Measurements from ENCODE around the gene PCGF3. TPM values are rescaled to one million over a fixed set of nuclear protein-coding genes. Genes with fewer than 3 reads are reported as not detected.

PCGF3 gene
- total RNA-seq, 1 donor from 2014 or later = 35.2 TPM

DNA sequence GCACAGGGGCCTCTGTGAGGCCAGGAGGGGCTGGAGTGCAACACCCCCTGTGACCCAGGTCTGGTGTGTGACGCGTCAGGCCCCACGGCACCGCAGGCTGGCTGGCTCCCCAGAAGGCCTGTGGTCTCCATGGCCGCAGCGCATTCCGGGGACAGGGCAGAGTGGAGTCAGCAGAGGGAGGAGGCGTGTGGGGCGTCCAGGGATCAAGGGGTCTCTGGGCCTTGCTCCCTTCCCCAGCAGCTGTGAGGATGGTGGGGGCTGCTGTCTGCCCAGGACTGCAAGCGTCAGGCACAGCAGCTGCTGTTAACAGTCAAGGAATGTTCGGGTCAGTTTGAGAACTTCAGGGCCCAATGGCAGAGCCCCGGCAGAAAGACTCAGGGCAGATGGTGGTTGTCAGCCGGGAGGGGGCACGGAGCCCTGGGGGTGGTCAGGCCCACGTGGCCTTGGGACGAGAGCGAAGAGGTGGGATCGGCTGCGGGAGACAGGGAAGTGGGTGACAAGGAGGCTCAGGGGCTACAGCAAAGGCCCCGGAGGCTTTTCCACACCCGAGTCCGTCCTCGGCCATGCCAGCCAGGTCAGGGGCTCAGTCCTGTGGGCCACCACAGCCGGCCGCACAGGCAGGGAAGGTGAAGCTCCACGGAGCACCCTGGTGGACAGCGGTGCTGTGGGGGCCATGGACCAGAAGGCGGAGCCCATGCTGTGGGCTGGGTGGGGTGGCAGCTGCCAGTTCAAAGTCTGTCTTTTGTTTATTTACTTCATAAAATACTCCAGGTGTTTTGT is 18.3 kb downstream of the PCGF3 start:
- no peak overlapping the region for H3K4me3 ChIP-seq (ENCODE audit: low read depth, low read length)
- no peak for DNase-seq (ENCODE audit: low read depth)
- TF ChIP-seq, protein P1, sequence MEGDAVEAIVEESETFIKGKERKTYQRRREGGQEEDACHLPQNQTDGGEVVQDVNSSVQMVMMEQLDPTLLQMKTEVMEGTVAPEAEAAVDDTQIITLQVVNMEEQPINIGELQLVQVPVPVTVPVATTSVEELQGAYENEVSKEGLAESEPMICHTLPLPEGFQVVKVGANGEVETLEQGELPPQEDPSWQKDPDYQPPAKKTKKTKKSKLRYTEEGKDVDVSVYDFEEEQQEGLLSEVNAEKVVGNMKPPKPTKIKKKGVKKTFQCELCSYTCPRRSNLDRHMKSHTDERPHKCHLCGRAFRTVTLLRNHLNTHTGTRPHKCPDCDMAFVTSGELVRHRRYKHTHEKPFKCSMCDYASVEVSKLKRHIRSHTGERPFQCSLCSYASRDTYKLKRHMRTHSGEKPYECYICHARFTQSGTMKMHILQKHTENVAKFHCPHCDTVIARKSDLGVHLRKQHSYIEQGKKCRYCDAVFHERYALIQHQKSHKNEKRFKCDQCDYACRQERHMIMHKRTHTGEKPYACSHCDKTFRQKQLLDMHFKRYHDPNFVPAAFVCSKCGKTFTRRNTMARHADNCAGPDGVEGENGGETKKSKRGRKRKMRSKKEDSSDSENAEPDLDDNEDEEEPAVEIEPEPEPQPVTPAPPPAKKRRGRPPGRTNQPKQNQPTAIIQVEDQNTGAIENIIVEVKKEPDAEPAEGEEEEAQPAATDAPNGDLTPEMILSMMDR (conservative IDR thresholded peaks at IDR 0.05; ENCODE audit: low read depth, low read length) = no peak

DNA sequence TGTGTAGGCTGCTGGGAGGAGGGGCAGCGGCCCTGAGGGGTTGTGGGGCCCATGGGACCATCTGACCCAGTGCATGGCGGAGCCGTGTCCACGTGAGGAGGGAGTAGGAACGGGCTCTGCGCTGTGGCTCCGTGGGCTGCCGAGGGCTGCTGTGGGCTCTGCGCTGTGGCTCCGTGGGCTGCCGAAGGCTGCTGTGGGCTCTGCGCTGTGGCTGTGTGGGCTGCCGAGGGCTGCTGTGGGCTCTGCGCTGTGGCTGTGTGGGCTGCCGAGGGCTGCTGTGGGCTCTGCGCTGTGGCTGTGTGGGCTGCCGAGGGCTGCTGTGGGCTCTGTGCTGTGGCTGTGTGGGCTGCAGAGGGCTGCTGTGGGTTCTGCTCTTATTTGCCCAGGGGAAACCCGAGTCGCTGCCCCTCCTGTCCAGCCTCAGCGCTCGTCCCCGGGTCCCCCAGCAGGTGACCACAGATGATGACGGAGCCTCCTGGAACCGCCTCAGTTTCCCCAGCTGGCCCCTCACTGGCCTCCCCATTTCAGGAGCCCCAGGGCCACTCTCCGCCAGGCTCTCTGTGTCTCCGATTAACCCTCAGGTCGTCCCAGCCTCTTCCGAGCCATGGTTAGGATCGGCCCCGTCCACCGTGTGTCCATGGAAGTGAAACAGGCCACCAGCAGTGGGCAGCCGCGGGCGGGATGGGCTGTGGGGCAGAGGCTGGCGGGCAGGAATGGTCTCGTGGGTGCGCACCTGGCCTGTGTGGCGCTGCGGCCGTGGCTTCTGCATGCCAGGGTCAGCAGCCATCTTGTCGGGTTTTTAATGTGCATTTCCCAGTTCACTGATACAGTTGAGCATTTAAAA is 20.0 kb downstream of the PCGF3 start:
- no peak overlapping the region for H3K4me3 ChIP-seq (ENCODE audit: low read depth, low read length)
- DNase-seq (ENCODE audit: low read depth) = no peak
- TF ChIP-seq, protein P1 (conservative IDR thresholded peaks at IDR 0.05; ENCODE audit: low read depth, low read length) = no peak

DNA sequence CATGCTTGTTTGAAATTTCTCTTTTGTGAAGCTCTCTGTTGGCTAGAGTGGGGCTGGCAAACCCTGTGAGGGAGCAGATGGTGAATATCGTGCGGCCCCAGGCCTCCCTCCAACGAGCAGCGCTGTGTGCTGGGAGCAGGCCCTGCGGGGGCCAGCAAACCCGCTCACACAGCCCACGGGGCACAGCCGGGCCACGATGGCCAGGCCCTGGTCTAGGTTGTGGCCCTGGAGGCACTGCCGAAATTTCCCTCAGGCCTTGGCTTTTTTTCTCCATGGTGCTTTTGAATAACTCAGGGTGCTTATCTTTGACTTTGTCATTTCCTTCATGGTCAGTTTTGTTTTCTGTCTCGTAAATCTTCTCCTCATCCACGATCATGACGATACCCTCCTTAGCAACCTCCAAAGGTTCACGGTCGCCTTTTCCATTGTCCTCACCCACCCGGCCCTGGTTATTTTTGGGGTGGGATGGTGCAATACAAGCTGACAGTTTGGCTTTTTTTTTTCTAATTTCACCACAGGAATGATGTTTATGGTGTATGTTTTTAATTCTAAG is 20.7 kb downstream of the PCGF3 start:
- H3K4me3 ChIP-seq (ENCODE audit: low read depth, low read length) = no peak overlapping the region
- TF ChIP-seq, protein P1 (conservative IDR thresholded peaks at IDR 0.05; ENCODE audit: low read depth, low read length) = no peak
- no peak for DNase-seq (ENCODE audit: low read depth)

DNA sequence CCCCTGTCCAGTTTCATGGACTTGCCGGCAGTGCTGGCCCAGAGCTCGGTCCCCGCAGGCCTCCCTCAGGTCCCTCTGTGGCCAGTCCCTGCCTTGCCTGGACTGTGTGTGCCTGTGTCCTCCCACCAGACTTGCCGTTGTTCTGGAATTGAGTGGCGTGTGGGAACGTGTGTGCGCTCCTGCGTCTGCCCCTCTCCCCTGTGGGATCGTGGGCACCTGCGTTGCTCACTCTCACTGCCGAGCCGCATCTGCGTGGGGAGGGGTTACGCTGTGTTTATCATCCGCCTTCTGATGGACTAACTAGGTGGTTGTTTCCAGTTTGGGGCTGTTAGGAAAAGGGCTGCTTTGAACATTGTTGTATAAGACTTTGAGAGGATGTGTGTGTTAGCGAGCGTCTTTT is 21.2 kb downstream of the PCGF3 start:
- TF ChIP-seq, protein P1 (conservative IDR thresholded peaks at IDR 0.05; ENCODE audit: low read depth, low read length) = no peak
- H3K4me3 ChIP-seq (ENCODE audit: low read depth, low read length) = no peak overlapping the region
- DNase-seq (ENCODE audit: low read depth) = no peak

DNA sequence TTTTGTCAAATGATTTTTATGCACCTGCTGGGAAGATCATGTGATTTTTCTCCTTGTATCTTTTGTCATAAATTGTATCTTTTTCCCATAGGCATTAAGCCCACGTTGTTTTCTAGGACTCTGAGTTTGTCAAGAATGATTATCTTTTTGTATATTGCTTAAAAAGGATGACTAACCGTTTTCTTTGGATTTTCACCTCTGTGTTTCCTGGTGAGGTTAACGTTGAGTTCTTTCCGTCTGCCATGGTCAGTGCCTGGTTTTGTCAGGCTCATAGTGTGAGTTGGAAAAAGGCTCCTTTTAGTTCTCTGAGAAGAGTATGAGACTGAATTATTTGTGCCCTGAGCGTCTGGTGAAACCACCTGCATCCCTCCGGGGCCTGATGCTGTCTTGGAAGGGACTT is 21.9 kb downstream of the PCGF3 start:
- no peak overlapping the region for H3K4me3 ChIP-seq (ENCODE audit: low read depth, low read length)
- TF ChIP-seq, protein P1 (conservative IDR thresholded peaks at IDR 0.05; ENCODE audit: low read depth, low read length) = no peak
- DNase-seq (ENCODE audit: low read depth) = no peak

DNA sequence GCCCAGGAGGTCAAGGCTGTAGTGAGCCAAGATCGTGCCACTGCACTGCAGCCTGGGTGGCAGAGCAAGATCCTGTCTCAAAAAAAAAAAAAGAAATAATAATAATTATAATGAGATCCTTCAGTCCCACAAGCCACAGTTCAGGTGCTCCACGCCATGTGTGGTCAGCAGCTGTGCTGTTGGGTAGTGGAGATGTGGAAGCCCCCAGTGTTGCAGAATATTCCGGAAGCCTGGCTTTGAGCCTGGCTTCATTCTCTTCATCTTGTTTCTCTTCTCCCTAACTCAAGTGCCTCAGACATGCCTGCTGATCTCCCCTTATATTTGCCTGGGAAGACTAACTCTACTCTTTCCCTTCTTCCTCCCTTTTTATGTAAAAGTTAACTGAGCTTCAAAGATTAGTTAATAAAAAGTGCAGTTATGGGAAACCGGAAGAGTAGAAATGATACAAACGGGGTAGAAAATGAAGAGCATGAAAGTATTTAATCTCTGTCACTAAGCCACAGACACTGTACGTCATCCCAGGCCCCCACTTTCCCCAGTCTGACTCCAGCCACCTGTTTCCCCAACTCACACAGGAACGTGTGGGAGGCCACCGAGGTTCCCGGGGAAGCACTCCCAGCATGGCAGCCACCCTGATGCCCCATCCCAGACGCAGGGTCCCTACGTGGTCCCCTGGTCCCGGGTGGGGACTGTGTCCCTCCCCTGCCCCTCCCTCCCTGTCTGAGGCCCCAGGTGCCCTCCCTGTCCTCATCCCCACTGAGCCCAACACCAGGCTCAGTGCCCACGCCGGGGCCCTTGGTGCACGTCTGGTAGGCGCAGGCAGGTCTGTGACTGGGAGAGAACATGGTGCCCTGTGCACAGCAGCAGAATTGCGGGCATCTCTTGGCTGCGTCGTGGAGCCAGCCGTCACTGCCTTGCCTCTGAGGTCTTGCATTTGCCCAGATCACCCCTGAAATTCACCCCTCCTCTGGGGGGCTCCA is 24.0 kb downstream of the PCGF3 start:
- H3K4me3 ChIP-seq (ENCODE audit: low read depth, low read length) = no peak overlapping the region
- no peak for DNase-seq (ENCODE audit: low read depth)
- TF ChIP-seq, protein P1 (conservative IDR thresholded peaks at IDR 0.05; ENCODE audit: low read depth, low read length) = no peak
